ENCODE data around the gene PKHD1.

DNA sequence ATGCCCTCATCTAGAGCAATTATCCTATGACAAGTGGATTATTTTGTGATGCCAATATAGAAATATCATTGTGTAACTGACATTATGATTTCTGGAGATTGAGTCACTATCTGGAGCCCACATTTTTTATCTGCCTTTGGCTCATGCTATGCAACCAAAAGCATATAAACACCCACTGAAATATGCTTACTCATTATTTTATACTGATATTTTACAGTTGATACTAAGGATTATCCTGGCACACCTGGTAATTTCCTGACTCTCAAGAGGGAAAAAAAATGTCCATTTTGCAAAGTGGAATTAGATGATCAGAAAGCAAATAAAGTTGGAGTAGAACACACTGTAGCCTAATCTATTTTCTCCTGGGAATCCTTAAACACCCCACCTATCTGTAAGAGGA, 154.5 kb downstream of the PKHD1 start:
- TF ChIP-seq, protein P1, sequence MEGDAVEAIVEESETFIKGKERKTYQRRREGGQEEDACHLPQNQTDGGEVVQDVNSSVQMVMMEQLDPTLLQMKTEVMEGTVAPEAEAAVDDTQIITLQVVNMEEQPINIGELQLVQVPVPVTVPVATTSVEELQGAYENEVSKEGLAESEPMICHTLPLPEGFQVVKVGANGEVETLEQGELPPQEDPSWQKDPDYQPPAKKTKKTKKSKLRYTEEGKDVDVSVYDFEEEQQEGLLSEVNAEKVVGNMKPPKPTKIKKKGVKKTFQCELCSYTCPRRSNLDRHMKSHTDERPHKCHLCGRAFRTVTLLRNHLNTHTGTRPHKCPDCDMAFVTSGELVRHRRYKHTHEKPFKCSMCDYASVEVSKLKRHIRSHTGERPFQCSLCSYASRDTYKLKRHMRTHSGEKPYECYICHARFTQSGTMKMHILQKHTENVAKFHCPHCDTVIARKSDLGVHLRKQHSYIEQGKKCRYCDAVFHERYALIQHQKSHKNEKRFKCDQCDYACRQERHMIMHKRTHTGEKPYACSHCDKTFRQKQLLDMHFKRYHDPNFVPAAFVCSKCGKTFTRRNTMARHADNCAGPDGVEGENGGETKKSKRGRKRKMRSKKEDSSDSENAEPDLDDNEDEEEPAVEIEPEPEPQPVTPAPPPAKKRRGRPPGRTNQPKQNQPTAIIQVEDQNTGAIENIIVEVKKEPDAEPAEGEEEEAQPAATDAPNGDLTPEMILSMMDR (IDR thresholded peaks at IDR 0.05), result no peak
- TF ChIP-seq POLR2A (IDR thresholded peaks at IDR 0.05) (no peak), POLR2AphosphoS5 (IDR thresholded peaks at IDR 0.05) (no peak), EP300 (IDR thresholded peaks at IDR 0.05) (no peak)

Measured in suprapubic skin (tissue), 4 donors.